ENCODE measurements around the gene CACNA2D1.

Gene CACNA2D1

GRCh38 chr7:81937091-81937490 is 506.5 kb downstream of the CACNA2D1 start:
- no peak for DNase-seq

- DNase-seq: no peak
Observed at GRCh38 chr7:81934596-81935301, 508.8 kb downstream of the CACNA2D1 start.

GRCh38 chr7:81932936-81933335 is 510.6 kb downstream of the CACNA2D1 start:
- DNase-seq: no peak

GRCh38 chr7:81929386-81929785 is 514.2 kb downstream of the CACNA2D1 start:
- no peak for DNase-seq

GRCh38 chr7:81926154-81926553 is 517.4 kb downstream of the CACNA2D1 start:
- DNase-seq: no peak

- no peak for DNase-seq
Observed at GRCh38 chr7:81925530-81925929, 518.0 kb downstream of the CACNA2D1 start.

- DNase-seq: no peak
Observed at GRCh38 chr7:81924494-81924893, 519.1 kb downstream of the CACNA2D1 start.

- no peak for DNase-seq
Observed at GRCh38 chr7:81919494-81919893, 524.1 kb downstream of the CACNA2D1 start.

- DNase-seq: no peak
Observed at GRCh38 chr7:81908220-81908619, 535.4 kb downstream of the CACNA2D1 start.

GRCh38 chr7:81903115-81903514 is 540.5 kb downstream of the CACNA2D1 start:
- DNase-seq: no peak

GRCh38 chr7:81902536-81902935 is 541.0 kb downstream of the CACNA2D1 start:
- no peak for DNase-seq
